Mesenchymal stem cell (in vitro differentiated cells and primary cell): ENCODE data around the gene NFATC1.

Source experiments
- DNase-seq: peaks from one replicate; pipeline ENCODE4 v3.0.0-alpha.2; 2013
- H2AFZ ChIP-seq: one replicate; pipeline ENCODE4 v1.6.1; 2013; ENCODE audit warnings: low read depth, mild to moderate bottlenecking, control low read depth, inconsistent platforms, low read length, moderate library complexity
- H2AK5ac ChIP-seq: 2 replicates; pipeline ENCODE4 v1.6.1; 2013; ENCODE audit warnings: low read length, moderate library complexity, mild to moderate bottlenecking, inconsistent platforms; ENCODE audit not compliant: severe bottlenecking
- H2BK120ac ChIP-seq: one replicate; pipeline ENCODE4 v1.6.1; 2013; ENCODE audit warnings: low read depth, mild to moderate bottlenecking, inconsistent platforms, low read length, moderate library complexity
- H2BK12ac ChIP-seq, 2 experiments: one replicate each; pipeline ENCODE4 v1.6.1; 2013; ENCODE audit warnings: inconsistent platforms in 2 of 2, low read length in 2 of 2, mild to moderate bottlenecking in 2 of 2, moderate library complexity in 2 of 2, control low read depth in 1 of 2
- H2BK15ac ChIP-seq: one replicate; pipeline ENCODE4 v1.6.1; 2013; ENCODE audit warnings: mild to moderate bottlenecking, low read depth, inconsistent platforms; ENCODE audit not compliant: poor library complexity, severe bottlenecking
- H2BK5ac ChIP-seq: 2 replicates; pipeline ENCODE4 v1.6.1; 2013; ENCODE audit warnings: low read depth, mild to moderate bottlenecking, low read length, control low read depth, inconsistent platforms; ENCODE audit not compliant: poor library complexity, severe bottlenecking
- H3K14ac ChIP-seq, 2 experiments: one replicate each; pipeline ENCODE4 v1.6.1; 2013; ENCODE audit warnings: inconsistent platforms in 2 of 2, low read length in 2 of 2, control low read depth in 1 of 2, mild to moderate bottlenecking in 1 of 2, moderate library complexity in 1 of 2
- H3K18ac ChIP-seq, 2 experiments: one replicate each; pipeline ENCODE4 v1.6.1; 2013; ENCODE audit warnings: inconsistent platforms in 2 of 2, low read length in 2 of 2, control low read depth in 1 of 2, low read depth in 1 of 2, mild to moderate bottlenecking in 1 of 2
- H3K23ac ChIP-seq, 2 experiments: one replicate each; pipeline ENCODE4 v1.6.1; 2013; ENCODE audit warnings: inconsistent platforms in 2 of 2, low read length in 2 of 2, mild to moderate bottlenecking in 2 of 2, moderate library complexity in 2 of 2, control low read depth in 1 of 2
- H3K27ac ChIP-seq: 2 replicates; pipeline ENCODE4 v1.5.1; 2013; ENCODE audit warnings: mild to moderate bottlenecking, moderate library complexity, low read length, control low read depth, inconsistent platforms; ENCODE audit not compliant: poor library complexity, severe bottlenecking
- H3K27me3 ChIP-seq, 2 experiments: 2 replicates each; pipeline versions ENCODE4 v1.6.1 to v1.7.0; 2013; ENCODE audit warnings: low read length in 2 of 2, mild to moderate bottlenecking in 2 of 2, moderate library complexity in 2 of 2, control low read depth in 1 of 2, inconsistent platforms in 1 of 2; ENCODE audit not compliant: control insufficient read depth in 1 of 2, insufficient read depth in 1 of 2
- H3K36me3 ChIP-seq, 2 experiments: 2 replicates each; pipeline versions ENCODE4 v1.6.1 to v1.7.0; 2013; ENCODE audit warnings: low read length in 2 of 2, control low read depth in 1 of 2, inconsistent platforms in 1 of 2, low read depth in 1 of 2, mild to moderate bottlenecking in 1 of 2; ENCODE audit not compliant: insufficient read depth in 2 of 2, control insufficient read depth in 1 of 2
- H3K4ac ChIP-seq, 2 experiments: one replicate each; pipeline ENCODE4 v1.6.1; 2013; ENCODE audit warnings: inconsistent platforms in 2 of 2, low read length in 2 of 2, mild to moderate bottlenecking in 2 of 2, moderate library complexity in 2 of 2, control low read depth in 1 of 2, low read depth in 1 of 2
- H3K4me1 ChIP-seq: 2 replicates; pipeline ENCODE4 v1.6.1; 2013; ENCODE audit warnings: low read depth, low read length, control low read depth; ENCODE audit not compliant: control insufficient read depth, insufficient read depth
- H3K4me2 ChIP-seq: 2 replicates; pipeline ENCODE4 v1.6.1; 2013; ENCODE audit warnings: low read length, mild to moderate bottlenecking, inconsistent platforms; ENCODE audit not compliant: poor library complexity, severe bottlenecking
- H3K4me3 ChIP-seq, 2 experiments: 2 replicates each; pipeline versions ENCODE4 v1.5.1 to v1.7.0; 2013; ENCODE audit warnings: low read length in 2 of 2, mild to moderate bottlenecking in 2 of 2, control low read depth in 1 of 2, low read depth in 1 of 2; ENCODE audit not compliant: insufficient read depth in 1 of 2
- H3K79me1 ChIP-seq: replicated peaks from 2 replicates; pipeline ENCODE4 v1.6.1; 2013; ENCODE audit warnings: mild to moderate bottlenecking, control low read depth, low read length, inconsistent platforms; ENCODE audit not compliant: poor library complexity, severe bottlenecking
- H3K9ac ChIP-seq: 2 replicates; pipeline ENCODE4 v1.7.0; 2013; ENCODE audit warnings: mild to moderate bottlenecking, low read length, moderate library complexity
- H3K9me3 ChIP-seq: 2 replicates; pipeline ENCODE4 v1.7.0; 2013; ENCODE audit warnings: mild to moderate bottlenecking, low read length; ENCODE audit not compliant: control insufficient read depth
- H4K8ac ChIP-seq: one replicate; pipeline ENCODE4 v1.6.1; 2013; ENCODE audit warnings: inconsistent platforms, mild to moderate bottlenecking, low read length, moderate library complexity
- H4K91ac ChIP-seq: one replicate; pipeline ENCODE4 v1.6.1; 2013; ENCODE audit warnings: mild to moderate bottlenecking, low read length, inconsistent platforms
- WGBS: methylation state at CpG from one replicate; pipeline ENCODE4 v1.1.7; 2013; ENCODE audit warnings: mixed read lengths; 5-methylcytosine and 5-hydroxymethylcytosine counted together

Gene NFATC1

GRCh38 chr18:79410171-79410641, 14.5 kb downstream of the NFATC1 start:
- no peak overlapping the region for H3K27ac ChIP-seq
- no peak overlapping the region for H3K4me2 ChIP-seq
- H3K18ac ChIP-seq, result no peak overlapping the region
- H3K4ac ChIP-seq, result no peak overlapping the region
- peaks cover 16% of the 10 kb centered on the region for H3K4me1 ChIP-seq
- no peak for DNase-seq
- H3K9me3 ChIP-seq, result no peaks in the 10 kb centered on the region
- no peak overlapping the region for H3K23ac ChIP-seq
- H2AFZ ChIP-seq, result no peak overlapping the region
- H4K8ac ChIP-seq, result peak overlapping the region; percentile 36
- H4K91ac ChIP-seq, result no peak overlapping the region
- H3K14ac ChIP-seq, result no peak overlapping the region
- H2BK12ac ChIP-seq, result no peak overlapping the region
- no peak overlapping the region for H2AK5ac ChIP-seq
- no peak overlapping the region for H3K4me3 ChIP-seq
- no peak overlapping the region for H2BK5ac ChIP-seq
- H3K27me3 ChIP-seq, result peaks cover 0 to 18% of the 10 kb centered on the region in 2 experiments
- peaks cover 4% of the 10 kb centered on the region for H3K79me1 ChIP-seq
- no peak overlapping the region for H3K9ac ChIP-seq
- H2BK120ac ChIP-seq, result no peak overlapping the region
- H2BK15ac ChIP-seq, result no peak overlapping the region
- WGBS, result 95% methylated on average over 30 of the region's 30 CpGs
- peaks cover 13 to 14% of the 10 kb centered on the region in 2 experiments for H3K36me3 ChIP-seq

GRCh38 chr18:79410731-79411613, 15.2 kb downstream of the NFATC1 start:
- no peak overlapping the region for H3K4me2 ChIP-seq
- no peak overlapping the region for H3K18ac ChIP-seq
- no peak overlapping the region for H2AK5ac ChIP-seq
- no peak overlapping the region for H3K14ac ChIP-seq
- H3K4me1 ChIP-seq, result peaks cover 16% of the 10 kb centered on the region
- H4K8ac ChIP-seq, result no peak overlapping the region
- H3K27ac ChIP-seq, result no peak overlapping the region
- H3K9me3 ChIP-seq, result no peaks in the 10 kb centered on the region
- H4K91ac ChIP-seq, result no peak overlapping the region
- no peak overlapping the region for H3K4ac ChIP-seq
- 97% methylated on average over 83 of the region's 84 CpGs for WGBS
- peaks cover 0 to 18% of the 10 kb centered on the region in 2 experiments for H3K27me3 ChIP-seq
- DNase-seq, result no peak
- no peak overlapping the region for H3K9ac ChIP-seq
- no peak overlapping the region for H2BK5ac ChIP-seq
- H3K4me3 ChIP-seq, result no peak overlapping the region
- no peak overlapping the region for H2BK120ac ChIP-seq
- no peak overlapping the region for H2BK12ac ChIP-seq
- H3K36me3 ChIP-seq, result peaks cover 13 to 14% of the 10 kb centered on the region in 2 experiments
- H3K23ac ChIP-seq, result no peak overlapping the region
- H2BK15ac ChIP-seq, result no peak overlapping the region
- no peak overlapping the region for H2AFZ ChIP-seq
- peaks cover 4% of the 10 kb centered on the region for H3K79me1 ChIP-seq

GRCh38 chr18:79411614-79412526, 16.1 kb downstream of the NFATC1 start:
- Histone ChIP-seq H4K8ac (no peak overlapping the region), H3K4me1 (peaks cover 16% of the 10 kb centered on the region), H3K79me1 (peaks cover 2% of the 10 kb centered on the region), H3K18ac (peak overlapping the region in 1 of 2 experiments; percentile 0), H2AFZ (no peak overlapping the region), H3K36me3 (peaks cover 11 to 13% of the 10 kb centered on the region in 2 experiments), H3K9me3 (no peaks in the 10 kb centered on the region), H2BK120ac (no peak overlapping the region), H2AK5ac (no peak overlapping the region), H2BK12ac (no peak overlapping the region), H3K4ac (no peak overlapping the region), H4K91ac (no peak overlapping the region), H3K27ac (no peak overlapping the region), H3K14ac (peak overlapping the region in 1 of 2 experiments; percentile 38), H3K23ac (no peak overlapping the region), H3K4me3 (no peak overlapping the region), H3K9ac (no peak overlapping the region), H2BK15ac (no peak overlapping the region), H3K27me3 (peaks cover 0 to 25% of the 10 kb centered on the region in 2 experiments), H2BK5ac (no peak overlapping the region), H3K4me2 (peak overlapping the region; percentile 49)
- no peak for DNase-seq
- WGBS, result 80% methylated on average over 46 of the region's 47 CpGs

DNA sequence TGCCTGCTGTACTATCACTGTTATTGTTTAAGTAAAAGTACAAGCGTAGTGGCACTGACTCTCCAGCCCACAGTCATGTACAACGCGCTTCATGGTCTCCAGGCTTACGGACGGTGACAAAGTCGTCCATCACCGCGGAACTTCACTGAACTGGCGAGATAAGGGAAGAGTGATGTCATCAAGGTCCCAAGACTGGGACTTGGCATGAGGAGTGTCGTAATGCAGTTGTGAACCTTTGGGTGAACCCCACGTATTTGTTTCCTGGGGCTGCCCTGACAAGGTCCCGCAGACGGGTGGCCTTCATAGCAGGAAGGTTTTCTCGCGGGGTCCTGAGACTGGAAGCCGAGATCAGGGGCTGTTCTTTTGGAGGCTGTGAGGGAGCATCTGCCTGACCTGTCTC, 17.3 kb downstream of the NFATC1 start:
- peaks cover 16% of the 10 kb centered on the region for H3K4me1 ChIP-seq
- H2AK5ac ChIP-seq, result no peak overlapping the region
- H3K27me3 ChIP-seq, result peaks cover 0 to 25% of the 10 kb centered on the region in 2 experiments
- no peak overlapping the region for H3K14ac ChIP-seq
- no peaks in the 10 kb centered on the region for H3K9me3 ChIP-seq
- no peak overlapping the region for H3K4me3 ChIP-seq
- H2BK5ac ChIP-seq, result no peak overlapping the region
- H3K27ac ChIP-seq, result no peak overlapping the region
- no peak overlapping the region for H3K23ac ChIP-seq
- WGBS, result 94% methylated on average over 16 of the region's 16 CpGs
- no peak overlapping the region for H3K18ac ChIP-seq
- no peak overlapping the region for H4K8ac ChIP-seq
- no peak overlapping the region for H3K4ac ChIP-seq
- no peak overlapping the region for H2AFZ ChIP-seq
- no peak overlapping the region for H2BK15ac ChIP-seq
- H3K79me1 ChIP-seq, result peaks cover 2% of the 10 kb centered on the region
- H3K9ac ChIP-seq, result no peak overlapping the region
- peaks cover 11 to 13% of the 10 kb centered on the region in 2 experiments for H3K36me3 ChIP-seq
- no peak overlapping the region for H3K4me2 ChIP-seq
- H2BK120ac ChIP-seq, result no peak overlapping the region
- DNase-seq, result no peak
- no peak overlapping the region for H2BK12ac ChIP-seq
- H4K91ac ChIP-seq, result no peak overlapping the region
